Measurements from ENCODE around the gene UBE2I.

The UBE2I gene

DNA sequence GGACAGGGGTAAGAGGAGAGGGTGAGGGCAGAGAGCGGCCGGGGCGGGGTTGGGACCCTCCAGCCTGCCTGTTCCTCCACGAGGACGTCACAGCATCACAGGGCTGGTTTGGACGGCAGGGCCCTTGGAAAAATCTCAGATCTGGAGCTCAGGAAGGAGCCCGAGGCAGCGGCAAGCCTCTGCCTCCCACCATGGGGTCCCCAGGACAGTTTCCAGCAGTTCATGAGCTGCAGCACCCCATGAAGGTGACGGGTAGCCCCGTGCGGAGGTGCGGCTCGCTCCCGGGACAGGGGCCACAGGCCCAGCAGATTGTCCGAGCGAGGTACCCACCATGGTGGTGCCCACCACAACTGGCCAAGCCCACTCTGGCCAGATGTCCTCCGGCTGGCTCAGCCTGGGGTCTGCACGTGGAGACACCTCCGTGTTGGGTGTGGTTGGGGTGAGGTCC, 32.3 kb upstream of the UBE2I start:
- no peak for DNase-seq (ENCODE audit: low read depth in 2 of 2, low spot score in 1 of 2)

DNA sequence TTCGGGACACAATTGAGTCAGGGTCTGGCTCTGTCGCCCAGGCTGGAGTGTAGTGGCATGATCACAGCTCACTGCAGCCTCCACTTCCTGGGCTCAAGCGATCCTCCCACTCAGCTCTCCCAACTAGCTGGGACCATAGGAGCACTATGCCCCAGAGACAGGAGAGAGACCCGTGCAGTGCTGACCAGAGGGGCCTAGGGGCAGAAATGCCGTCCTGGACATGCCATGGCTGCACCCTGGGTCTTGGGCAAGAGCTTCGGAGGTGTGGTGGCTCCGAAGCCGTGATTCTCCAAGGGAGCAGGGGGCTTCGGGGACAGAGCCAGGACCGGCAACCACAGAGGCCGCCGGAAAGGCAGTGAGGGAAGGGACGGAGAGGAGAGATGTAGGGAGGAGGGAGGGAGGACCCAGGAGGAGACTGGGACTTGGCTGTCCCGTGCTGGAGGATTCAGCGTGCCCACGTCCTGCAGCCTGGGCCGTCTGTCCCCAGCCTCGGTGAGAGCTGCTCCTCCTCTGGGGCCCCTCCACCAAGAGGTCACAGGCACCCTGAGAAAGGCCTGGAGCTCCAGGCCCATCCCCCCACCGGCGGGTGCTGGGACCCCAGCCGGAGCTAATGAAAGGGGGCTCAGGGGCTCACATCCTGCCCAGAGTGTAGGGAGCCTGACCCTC, 31.7 kb upstream of the UBE2I start:
- no peak for DNase-seq (ENCODE audit: low read depth in 2 of 2, low spot score in 1 of 2)

DNA sequence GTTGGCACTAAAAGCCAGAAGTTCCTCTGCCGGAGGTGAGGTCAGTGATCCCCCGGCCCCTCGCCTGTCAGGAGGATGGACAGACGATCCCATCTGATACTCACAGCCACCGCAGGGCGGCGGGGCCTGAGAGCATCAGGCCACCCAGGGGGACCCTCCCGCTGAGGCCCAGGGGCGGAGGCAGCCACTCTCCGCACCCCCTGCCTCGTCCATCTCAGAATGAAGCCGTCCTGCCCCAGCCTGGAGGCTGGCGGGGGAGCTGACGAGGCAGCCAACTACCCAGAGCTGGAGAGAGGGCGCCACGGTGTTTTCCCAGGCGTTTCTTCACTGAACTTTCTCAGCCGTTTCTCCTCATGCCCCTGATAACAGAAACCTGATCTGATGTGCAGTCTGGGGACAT, 31.0 kb upstream of the UBE2I start:
- no peak for DNase-seq (ENCODE audit: low read depth in 2 of 2, low spot score in 1 of 2)

DNA sequence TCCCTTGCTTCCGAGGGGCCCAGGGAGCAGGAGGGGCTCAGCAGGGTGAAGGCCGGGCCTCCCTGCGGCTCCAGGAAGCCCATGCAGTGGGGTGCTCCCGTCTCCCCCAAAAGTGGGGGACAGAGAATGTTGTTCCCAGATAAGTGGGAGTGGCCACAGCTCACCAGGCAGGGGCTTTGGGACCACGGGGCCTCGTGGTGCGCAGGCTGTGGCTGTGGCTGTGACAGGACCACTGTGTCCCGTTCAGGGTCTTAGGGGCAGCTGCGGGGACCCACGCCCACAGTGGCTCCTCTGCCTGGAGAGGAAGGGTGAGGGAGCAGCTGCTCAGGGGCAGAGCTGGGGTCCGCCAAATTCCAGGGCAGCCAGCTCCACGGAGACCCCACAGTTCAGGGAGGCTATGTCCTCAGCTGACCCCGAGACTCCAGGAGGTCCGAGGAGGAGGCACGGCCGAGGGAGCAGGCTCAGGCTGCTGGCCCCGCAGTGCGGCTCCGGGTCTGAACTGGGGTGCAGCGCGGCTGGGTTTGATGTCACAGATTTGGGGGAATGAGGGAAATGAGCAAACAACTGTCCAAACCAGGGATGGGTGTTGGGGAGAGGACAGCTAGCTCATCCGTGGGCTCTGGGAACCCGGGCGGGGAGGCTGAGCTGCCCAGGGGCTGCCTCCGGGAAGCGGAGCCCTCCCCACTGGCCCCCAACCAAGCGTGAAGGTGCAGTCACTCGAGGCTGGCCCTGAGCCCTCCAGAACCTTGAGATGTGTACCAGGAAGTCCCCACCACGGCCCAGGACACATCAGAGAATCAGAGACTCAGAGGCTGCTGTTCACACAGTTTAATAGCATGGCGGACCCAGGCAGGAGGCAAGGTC, 30.1 kb upstream of the UBE2I start:
- DNase-seq (ENCODE audit: low read depth in 2 of 2, low spot score in 1 of 2), result no peak

DNA sequence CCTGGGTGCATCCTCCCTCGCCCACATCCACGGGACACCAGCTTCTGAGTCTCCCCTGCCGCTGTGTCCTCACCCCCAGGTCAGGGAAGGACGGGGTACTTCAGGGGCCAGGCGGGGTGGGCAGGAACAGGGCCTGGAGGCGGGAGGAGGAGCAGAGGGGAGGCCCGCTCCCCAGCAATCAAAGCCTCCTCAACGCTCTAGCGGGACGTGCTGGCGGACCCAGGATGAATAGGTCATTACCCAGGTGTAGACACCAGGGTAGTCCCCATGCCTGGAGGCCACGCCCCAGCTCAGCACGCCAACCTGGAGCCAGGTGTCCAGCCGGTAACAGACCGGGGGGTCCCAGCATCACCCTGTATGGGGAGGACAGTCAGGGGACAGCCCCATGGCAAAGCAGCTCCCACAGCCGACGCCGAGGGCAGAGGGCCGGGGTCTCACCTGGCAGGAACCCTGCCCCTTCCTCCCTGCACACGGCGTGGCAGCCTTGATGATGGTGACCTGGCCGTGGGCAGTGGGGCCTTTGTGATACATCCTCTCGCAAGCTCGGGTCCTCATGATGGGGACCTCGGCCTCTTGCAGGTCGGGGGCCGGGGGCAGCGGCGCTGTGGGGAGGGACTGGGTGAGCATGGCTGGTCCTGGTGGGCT, 29.4 kb upstream of the UBE2I start:
- DNase-seq (ENCODE audit: low read depth in 2 of 2, low spot score in 1 of 2), result no peak

DNA sequence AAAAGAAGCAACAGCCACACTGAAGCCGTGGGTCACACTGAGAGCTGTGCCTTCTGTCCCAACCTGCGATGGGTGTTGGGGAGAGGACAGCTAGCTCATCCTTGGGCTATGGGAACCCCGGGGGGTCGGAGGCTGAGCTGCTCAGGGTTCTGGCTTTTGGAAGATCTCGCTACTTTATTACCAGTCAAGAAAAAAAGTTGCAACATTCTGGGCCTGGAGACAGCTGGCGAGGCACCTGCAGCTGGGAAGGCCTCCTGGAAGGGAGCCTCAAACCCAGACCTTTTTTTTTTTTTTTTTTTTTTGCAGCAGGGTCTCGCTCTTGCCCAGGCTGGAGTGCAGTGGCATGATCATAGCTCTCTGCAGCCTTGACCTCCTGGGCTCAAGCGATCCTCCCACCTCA, 28.7 kb upstream of the UBE2I start:
- DNase-seq (ENCODE audit: low read depth in 2 of 2, low spot score in 1 of 2), result no peak

DNA sequence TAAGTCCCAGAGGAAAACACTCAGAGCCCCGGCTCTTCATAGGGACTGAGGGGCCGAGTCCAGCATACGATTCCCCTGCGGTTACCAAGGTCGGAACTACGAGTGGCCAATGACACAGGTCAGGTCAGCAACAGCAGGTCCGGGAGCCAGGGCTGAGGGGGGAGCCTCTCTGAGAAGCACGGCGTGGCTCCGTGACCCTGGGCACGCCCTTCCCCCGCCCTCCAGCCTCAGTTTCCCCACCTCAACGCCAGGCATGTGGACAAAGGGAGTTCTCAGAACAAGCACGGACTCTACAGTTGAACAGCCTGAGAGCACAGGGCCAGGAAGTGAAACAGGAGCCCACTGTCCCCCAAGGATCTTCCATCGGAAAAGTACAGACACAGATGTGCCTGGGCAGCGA, 27.9 kb upstream of the UBE2I start:
- DNase-seq (ENCODE audit: low read depth in 2 of 2, low spot score in 1 of 2), result no peak

DNA sequence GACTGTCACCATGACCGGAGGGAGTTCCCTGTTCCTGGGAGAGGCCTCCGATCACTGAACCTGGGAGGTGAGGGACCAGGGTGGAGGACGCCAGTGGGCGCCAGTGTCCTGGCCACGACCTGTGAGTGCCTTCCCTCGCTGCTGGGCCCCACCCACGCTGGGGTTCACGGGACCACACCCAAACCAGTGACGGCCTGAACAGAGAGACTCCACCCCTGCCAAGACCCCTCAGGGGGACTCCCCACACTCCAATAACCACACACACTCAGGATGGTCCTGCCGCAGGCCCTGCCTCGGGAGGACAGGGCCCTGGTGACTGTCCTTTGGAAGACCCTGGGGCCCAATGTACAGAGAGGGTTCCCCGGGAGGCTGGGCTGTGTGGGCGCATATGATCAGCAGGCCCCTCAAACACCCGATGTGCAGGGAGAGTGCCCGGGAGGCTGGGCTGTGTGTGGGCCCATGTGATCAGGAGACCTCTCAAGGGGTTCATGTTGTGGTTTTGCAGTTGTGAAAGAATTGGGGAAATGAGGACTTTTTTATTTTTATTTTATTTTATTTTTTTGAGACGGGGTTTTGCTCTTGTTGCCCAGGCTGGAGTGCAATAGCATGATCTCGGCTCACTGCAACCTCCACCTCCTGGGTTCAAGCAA, 27.0 kb upstream of the UBE2I start:
- no peak for DNase-seq (ENCODE audit: low read depth in 2 of 2, low spot score in 1 of 2)

DNA sequence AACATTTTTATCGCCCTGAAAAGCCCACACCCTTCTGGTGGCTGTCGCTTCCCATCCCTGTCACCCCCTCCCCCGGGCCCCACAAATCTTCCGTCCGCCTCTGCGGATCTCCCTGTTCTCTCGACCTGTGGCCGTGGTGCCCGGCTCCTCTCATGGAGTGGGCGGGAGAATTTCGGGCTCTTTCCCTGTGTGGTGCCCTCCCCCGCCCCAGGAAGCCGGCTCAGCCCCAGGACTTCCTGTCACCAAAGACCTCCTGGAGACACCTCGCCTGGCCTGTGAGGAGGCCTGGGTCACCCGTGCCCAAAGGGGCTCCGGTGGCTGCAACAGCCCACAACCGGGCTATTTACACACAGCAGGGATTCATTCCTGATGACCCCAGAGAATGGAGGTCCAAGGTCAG, 26.1 kb upstream of the UBE2I start:
- no peak for DNase-seq (ENCODE audit: low read depth in 2 of 2, low spot score in 1 of 2)

DNA sequence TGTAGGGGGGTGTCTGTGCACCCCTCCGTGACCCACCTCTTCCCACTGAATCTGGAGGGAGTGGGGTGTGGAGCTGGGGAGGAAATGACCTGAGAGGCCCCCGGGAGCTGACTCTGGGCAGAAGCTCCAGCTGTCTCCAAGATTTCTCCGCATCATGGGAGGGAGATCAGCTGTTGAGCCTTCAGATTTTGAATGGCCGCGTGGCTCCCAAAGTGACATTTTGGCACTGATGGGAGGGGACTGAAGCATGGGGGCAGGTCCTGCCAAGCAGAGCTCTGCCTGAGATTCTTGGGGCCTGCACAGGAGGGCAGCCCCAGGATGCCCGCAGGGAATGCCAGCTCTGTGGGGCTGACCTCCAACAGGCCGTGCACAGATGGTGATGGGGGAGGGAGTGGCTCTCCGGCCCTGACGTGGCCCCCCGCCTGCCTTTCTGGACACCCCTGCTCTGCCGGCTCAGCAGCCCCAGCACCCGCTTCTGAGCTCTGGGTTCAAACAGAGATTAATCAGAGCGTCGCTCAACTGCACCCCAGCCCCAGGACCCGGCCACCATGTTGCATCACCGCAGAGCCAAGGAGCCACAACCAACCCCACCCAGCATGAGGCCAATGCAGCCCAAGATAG, 25.3 kb upstream of the UBE2I start:
- no peak for DNase-seq (ENCODE audit: low read depth in 2 of 2, low spot score in 1 of 2)

DNA sequence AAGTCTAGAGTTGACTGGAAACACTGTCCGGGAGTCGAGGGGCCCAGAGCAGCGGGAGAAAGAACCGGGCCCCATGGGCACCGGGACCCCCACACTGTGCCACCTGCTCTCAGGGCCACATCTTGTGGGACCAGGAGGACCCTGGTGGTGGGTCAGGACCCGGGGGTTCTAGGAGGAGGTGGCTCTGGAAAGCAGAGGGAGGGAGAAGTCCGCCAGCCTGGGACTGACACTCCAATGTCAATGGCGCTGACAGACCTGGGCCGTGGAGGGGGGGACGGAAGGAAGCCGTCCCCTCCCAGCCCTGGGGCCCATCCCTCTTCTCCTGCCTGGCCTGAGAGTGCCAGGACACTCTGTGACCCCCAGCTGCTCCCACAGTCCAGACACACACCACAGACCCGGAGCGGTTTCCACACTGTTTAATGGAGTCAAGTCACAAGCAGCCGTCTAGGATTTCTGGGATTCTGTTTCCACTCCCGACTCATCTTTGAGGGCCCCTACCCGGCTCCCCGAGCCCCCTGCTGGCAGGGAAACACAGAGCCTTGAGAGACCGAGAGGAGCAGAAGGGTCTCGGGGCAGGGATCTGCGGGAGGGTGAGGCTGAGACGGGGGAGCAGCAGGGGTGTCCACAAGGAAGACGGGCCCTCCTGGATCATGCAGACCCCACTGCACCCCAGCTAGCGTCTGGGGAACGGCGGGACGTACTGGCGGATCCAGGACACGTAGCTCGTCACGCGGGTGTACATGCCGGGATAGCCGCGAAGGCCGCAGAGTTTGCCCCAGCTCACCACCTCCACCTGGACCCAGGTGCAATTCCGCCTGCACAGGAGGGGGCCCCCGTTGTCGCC, 23.5 kb upstream of the UBE2I start:
- no peak for DNase-seq (ENCODE audit: low read depth in 2 of 2, low spot score in 1 of 2)

DNA sequence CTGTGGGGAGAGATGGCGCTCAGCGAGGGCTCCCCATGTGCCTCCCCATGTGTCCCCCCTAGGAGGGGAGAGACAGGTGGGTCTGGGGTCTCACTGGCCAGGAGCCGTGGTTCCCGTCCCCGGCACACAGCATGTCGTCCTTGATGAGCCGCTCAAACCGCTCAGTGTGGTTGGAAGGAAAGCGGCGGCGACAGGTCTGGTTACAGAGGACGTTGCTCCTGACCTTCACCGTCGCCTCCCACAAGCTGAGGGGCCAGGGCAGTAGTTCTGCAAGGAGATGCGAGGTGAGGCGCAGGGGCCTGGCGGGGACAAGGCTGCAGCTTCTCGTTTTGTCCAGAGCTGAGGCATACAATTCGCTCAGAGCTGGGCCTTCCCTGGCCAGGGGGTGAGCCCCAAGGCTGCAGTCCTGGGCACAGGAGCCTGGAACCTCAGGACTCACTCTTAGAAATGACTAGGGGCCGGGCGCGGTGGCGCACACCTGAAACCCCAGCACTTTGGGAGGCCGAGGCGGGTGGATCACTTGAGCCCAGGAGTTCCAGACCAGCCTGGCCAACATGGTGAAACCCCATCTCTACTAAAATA, 22.8 kb upstream of the UBE2I start:
- DNase-seq (ENCODE audit: low read depth in 2 of 2, low spot score in 1 of 2), result no peak

DNA sequence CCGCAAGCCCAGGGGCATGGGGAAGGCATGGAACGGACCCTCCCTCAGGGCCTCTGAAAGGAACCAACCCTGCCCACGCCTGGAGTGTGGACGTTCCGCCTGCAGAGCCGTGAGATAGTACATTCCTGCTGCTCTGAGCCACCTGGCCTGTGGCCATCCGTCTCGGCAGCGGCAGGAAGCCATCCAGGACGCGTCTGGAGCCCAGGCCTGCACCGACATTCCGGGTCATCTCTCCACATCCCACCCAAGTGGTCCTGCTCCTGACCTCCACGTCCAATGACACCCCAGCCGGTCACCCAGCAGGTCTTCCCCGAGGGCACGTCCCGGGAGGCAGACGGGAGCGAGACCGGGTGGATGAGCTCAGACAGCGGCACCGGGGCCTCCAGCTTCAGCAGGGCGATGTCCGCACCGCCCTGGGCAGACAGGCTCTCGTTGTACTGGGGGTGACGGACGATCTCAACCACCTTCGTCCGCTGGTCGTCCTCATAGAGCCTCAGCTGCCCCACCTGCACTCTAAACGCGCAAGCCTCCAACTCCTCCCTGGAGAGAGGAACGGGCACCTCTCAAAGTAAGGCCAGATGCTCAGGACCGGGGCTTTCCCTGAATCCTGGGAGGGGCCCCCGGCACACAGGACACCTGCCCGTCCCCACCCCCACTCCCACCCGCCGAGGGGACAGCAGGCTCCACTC, 21.3 kb upstream of the UBE2I start:
- DNase-seq (ENCODE audit: low read depth in 2 of 2, low spot score in 1 of 2), result no peak

DNA sequence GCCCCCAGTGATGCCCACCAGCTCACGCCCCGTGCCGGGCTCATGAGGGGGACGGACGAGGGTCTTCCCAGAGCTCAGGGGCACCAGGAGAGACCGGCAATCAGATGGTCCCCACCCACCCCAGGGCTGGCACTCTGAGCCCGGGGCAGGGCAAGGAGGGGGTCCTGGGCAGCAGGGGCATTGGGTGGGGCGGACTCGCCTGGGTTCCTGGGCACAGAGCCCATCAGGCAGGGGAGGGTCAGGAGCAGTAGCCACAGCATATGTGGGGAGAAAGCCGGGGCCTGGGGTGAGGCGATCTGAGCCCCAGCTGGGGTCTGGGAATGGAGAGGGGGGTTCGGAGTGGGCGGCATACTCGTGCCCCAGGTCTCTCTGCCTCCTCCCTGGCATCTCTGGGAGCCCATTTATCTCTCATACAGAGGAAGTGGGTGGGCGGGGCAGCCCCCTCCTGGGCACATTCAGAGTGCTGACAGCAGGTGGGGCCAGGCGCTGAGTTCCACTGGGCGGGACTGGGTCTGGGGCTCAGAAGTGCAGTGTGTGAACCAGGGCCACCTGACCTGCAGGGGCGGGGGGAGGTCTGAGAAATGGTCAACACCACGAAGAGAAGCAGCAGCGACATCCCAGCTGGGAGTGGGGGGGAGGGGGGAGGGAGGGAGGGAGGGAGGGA, 20.5 kb upstream of the UBE2I start:
- DNase-seq (ENCODE audit: low read depth in 2 of 2, low spot score in 1 of 2), result no peak

DNA sequence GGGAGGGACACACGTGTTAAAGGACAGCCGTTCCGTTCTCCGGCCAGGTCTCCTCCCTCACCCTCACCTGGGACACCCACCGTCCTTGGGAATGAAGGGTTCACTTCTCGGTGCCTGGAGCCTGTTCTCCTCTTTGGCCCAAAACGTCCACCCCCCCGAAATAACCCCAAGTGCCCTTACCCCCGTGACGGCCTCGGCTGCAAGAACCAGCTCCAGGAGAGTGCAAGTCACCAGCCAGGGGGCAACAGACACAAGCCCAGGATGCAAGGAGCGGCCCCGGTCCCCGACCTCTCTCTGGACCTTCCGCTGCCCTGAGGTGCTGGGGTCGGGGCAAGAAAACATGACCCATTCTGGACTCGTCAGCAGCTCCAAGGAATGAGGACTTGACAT, 20.0 kb upstream of the UBE2I start:
- DNase-seq (ENCODE audit: low read depth in 2 of 2, low spot score in 1 of 2), result no peak

DNA sequence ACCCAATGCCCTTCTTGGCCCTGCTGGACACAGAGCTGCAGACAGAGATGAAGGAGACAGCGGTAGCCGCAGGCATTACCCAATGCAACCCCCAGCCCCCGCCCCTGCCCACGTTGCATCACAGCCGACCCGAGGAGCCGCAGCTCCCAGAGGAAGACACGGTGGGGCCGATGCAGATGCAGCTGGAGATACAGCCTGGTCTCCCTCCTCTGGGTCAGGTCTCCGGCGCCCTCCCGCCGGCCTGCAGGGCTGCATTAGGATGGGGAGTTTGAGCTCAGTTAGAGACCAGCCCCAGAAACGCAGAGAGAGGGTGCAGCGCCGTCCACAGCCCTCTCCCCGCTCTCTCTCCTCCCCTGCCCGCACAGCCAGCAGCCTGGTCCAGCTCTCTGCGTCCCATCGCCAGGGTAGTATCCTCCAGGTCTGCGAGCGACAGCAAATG, 19.4 kb upstream of the UBE2I start:
- DNase-seq (ENCODE audit: low read depth in 2 of 2, low spot score in 1 of 2), result no peak

DNA sequence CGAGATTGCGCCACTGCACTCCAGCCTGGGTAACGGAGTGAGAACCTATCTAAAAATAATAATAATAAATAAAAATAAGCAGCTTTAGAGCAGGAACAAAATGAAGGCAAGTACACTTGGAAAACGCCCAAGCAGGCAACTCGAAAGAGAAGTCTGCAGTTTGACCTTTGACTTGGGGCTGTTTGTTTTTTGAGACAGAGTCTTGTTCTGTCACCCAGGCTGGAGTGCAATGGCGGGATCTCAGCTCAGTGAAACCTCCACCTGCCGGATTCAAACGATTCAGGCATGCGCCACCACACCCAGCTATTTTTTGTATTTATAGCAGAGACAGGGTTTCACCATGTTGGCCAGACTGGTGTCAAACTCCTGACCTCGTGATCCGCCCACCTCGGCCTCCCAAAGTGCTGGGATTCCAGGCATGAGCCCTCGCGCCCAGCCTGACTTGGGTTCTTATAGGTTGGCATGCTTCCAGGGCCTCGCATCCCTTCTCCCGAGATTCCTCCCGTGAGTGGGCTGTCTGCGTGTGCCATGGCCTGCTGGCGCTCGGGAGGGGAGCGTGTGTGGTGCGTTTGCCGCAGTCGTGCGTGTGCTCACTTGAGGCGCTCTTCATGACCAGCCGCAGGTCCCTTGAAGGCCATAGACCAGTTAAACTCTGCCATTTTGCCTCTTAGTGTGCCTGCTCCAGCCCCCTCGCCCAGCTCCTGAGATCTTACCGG, 18.4 kb upstream of the UBE2I start:
- DNase-seq (ENCODE audit: low read depth in 2 of 2, low spot score in 1 of 2), result no peak

DNA sequence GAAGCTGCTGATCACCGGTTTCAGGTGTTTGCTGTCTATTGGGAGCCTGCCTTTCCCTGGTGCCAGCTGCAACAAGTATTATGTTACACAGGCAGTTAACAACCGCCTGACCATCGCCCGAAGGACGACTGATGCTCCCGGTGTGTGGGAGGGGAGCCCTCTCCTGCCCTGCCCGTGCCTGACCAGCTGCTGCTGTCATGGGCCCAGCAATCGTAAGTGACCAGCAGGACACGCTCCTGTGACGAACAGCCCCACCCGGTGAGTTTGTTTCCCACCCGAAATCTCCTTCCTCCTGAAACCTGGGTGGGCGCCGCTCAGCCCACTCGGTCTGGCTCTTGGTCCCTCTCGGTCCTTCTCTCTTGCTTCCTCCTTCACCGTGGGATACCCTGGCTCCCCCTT, 17.9 kb upstream of the UBE2I start:
- no peak for DNase-seq (ENCODE audit: low read depth in 2 of 2, low spot score in 1 of 2)
